Measurements from ENCODE around the gene CYP2W1.

- no peak for TF ChIP-seq ZNF281 (CRISPR knock-in tag; IDR thresholded peaks at IDR 0.05)
- no peak for TF ChIP-seq ZNF396 (CRISPR knock-in tag; IDR thresholded peaks at IDR 0.05; ENCODE audit: borderline replicate concordance)
- no peak for TF ChIP-seq CTCF (IDR thresholded peaks at IDR 0.05)
- no peak for TF ChIP-seq ZNF512 (CRISPR knock-in tag; IDR thresholded peaks at IDR 0.05; ENCODE audit: borderline replicate concordance)
- TF ChIP-seq MAX (CRISPR knock-in tag; IDR thresholded peaks at IDR 0.05), result no peak
- TF ChIP-seq ATF3 (CRISPR knock-in tag; conservative IDR thresholded peaks at IDR 0.05), result no peak
- TF ChIP-seq ZNF317 (CRISPR knock-in tag; IDR thresholded peaks at IDR 0.05; ENCODE audit: borderline replicate concordance, low read depth), result no peak
- no peak for TF ChIP-seq CREB1 (CRISPR knock-in tag; IDR thresholded peaks at IDR 0.05)
- TF ChIP-seq NFE2L1 (CRISPR knock-in tag; IDR thresholded peaks at IDR 0.05), result no peak
- no peak for TF ChIP-seq GABPB1 (CRISPR knock-in tag; IDR thresholded peaks at IDR 0.05)
- no peak for TF ChIP-seq HMGXB4 (CRISPR knock-in tag; IDR thresholded peaks at IDR 0.05)
- no peak for TF ChIP-seq JAZF1 (CRISPR knock-in tag; IDR thresholded peaks at IDR 0.05)
- no peak for TF ChIP-seq ATF6 (CRISPR knock-in tag; IDR thresholded peaks at IDR 0.05)
- TF ChIP-seq TEAD4 (CRISPR knock-in tag; IDR thresholded peaks at IDR 0.05), result no peak
Observed at GRCh38 chr7:1022356-1022755, 39.4 kb downstream of the CYP2W1 start.
